Stimulated activated CD8-positive, alpha-beta memory T cell treated with anti-CD3 and anti-CD28 coated beads, Interleukin-4, amount 100 ng/mL, for 24 hours (primary cell): Measurements from ENCODE around the gene TNFSF9.
A peak's percentile ranks its signal among the peaks of the same experiment; 100 is the strongest.
"Not testable (repeated sequence)": the region's sequence is repeated elsewhere in the genome, so short reads cannot be mapped to it uniquely, and the experiment has no call there.

ENCODE experiments used
- DNase-seq: peaks from one replicate; pipeline ENCODE4 v3.0.0-alpha.2; 2020; ENCODE audit warnings: low read depth

TNFSF9 gene

DNA sequence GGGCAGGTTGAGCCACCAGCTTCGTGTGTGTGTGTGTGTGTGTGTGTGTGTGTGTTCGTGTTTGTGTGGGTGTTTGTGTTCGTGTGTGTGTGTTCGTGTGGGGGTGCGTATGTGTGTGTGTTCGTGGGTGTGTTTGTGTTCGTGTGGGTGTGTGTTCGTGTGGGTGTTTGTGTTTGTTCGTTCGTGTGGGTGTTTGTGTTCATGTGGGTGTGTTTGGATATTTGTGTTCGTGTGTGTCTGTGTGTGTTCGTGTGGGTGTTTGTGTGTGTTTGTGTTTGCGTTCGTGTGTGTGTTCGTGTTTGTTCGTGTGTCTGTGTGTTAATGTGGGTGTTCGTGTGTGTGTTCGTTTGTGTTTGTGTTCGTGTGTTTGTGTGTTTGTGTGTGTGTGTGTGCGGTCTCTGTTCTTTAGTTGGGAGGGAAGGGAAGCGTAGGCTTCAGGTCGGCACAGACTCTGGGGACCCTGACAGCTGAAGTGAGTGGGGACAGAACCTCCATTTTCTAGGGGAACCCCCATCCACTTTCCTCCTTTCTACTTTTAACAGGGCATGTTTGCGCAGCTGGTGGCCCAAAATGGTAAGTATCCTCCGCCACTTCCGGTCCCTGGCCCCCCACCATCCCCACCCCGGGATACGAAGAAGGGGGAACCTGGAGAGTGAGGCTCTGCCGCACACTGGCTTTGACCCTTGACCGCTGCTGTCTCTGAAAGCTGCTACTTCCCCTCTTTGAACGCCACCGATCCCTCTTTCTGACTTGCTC, 1.6 kb downstream of the TNFSF9 start:
- no peak for DNase-seq

DNA sequence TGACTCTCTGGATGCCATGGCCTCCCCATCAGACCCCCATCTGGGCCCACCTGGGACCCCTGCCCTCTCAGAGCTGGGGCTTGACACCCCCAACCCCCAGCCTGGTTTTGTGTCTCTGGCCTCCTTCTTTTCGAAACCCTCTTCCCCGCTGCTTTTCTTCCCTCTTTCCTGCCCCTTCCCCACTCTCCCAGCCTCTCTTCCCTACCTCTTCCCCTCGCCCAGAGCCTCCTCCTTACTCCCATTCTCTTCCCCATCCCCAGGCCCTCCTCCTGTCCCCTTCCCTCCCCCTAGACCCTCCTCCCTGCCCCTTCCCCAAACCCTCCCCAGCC, 2.1 kb downstream of the TNFSF9 start:
- no peak for DNase-seq

DNA sequence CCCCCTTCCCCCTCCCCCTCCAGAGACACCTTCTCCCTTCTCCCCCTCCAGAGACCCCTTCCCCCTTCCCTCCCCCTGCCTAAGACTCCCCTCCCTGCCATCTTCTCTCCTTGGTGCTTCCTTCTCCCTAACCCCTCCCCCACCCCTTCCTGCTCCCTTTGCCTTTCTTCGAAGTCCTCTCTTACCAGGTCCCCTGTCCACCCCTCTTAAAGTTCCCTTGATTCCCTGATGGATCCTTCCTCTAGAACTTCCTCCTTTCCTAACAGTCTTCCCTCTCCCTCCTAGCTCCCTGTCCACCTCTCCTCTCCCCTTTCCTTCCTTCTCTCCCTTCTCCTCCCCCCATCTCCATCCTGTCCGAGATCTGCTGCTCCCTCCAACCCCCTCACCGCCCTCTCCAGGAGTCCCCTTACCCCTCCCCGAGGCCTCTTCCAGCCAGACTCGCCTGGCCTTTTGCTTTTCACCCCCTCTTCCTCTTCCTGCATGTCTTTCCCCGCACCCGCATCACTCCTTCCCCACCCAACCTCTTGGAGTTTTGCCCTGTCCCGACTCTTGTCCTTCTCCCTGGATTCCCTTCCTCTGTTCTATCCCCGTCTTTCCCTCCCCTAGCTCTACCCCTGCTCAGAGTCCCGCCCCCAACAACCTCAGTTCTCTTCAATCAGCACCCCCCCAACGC, 3.1 kb downstream of the TNFSF9 start:
- no peak for DNase-seq

- no peak for DNase-seq
Observed at GRCh38 chr19:6534451-6535093, 3.7 kb downstream of the TNFSF9 start.

DNA sequence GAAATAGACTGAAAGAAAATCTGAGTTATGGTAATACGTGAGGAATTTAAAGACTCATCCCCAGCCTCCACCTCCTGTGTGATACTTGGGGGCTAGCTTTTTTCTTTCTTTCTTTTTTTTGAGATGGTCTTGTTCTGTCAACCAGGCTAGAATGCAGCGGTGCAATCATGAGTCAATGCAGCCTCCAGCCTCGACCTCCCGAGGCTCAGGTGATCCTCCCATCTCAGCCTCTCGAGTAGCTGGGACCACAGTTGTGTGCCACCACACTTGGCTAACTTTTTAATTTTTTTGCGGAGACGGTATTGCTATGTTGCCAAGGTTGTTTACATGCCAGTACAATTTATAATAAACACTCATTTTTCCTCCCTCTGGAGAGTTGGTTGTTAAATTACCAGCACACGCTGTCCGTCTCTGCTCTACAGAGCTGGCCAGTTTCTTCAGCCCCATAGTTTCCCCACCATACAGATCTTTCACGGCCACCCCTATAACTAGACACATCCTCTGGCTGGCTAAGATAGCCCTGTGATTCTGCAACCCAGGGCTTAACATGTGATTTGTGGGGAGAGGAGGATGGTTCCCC, 4.8 kb downstream of the TNFSF9 start:
- no peak for DNase-seq

- DNase-seq: no peak
Observed at GRCh38 chr19:6539514-6539913, 8.7 kb downstream of the TNFSF9 start.

DNA sequence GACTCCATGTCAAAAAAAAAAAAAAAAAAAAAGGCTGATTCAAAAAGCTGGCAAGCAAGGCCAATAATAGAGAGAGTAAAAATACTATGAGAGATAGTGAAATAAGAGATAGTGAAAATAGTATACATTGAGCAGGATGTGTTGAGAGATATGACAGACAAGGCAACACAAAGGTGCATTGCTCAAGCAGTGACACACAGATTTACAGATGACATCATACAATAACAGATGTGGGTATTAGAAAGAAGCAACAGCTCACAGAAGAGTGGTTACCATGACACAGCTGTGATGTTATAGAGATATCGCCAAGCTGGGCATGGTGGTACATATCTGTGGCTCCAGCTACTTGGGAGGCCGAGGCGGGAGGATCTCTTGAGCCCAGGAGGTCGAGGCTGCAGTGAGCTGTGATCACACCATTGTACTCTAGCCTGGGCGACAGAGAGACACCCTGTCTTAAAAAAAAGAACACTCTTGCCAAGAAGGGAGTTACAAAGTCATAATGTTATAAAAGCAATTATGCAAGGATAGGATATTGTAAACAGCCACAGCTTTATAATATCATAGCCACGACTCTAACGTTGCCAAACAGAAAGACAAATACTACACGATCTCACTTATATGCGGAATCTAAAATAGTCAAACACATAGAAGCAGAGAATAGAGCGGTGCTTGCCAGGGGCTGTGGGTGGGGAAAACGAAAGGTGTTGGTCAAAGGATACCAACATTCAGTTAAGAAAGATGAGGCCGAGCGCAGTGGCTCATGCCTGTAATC, 10.3 kb downstream of the TNFSF9 start:
- DNase-seq: no peak

DNA sequence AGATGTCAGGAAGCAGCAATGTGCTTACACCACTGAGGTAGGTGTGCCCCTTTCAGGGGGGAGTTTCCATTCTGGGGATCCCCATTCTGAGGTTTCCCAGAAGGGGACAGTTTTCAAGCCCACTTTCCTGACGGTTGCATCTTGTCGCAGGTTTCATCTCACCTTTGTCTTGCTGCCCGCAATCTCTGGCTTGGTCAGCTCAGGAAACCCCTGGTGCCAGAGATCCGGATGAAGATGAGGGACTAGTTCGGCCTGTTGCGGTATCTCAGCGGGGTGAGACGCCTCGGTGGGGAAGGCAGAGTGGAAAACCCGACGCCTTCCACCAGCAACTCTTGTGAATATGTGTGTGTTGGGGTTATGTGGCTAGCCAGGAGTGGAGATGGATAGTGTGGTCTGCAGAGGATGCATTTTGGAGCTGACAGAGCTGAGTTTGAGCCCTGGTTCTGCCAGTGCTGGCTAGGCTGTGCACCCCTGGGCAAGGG, 13.1 kb downstream of the TNFSF9 start:
- no peak for DNase-seq

- not testable (repeated sequence) for DNase-seq
Observed at GRCh38 chr19:6550679-6551078, 19.9 kb downstream of the TNFSF9 start.

GRCh38 chr19:6551091-6551490, 20.3 kb downstream of the TNFSF9 start:
- no peak for DNase-seq

DNA sequence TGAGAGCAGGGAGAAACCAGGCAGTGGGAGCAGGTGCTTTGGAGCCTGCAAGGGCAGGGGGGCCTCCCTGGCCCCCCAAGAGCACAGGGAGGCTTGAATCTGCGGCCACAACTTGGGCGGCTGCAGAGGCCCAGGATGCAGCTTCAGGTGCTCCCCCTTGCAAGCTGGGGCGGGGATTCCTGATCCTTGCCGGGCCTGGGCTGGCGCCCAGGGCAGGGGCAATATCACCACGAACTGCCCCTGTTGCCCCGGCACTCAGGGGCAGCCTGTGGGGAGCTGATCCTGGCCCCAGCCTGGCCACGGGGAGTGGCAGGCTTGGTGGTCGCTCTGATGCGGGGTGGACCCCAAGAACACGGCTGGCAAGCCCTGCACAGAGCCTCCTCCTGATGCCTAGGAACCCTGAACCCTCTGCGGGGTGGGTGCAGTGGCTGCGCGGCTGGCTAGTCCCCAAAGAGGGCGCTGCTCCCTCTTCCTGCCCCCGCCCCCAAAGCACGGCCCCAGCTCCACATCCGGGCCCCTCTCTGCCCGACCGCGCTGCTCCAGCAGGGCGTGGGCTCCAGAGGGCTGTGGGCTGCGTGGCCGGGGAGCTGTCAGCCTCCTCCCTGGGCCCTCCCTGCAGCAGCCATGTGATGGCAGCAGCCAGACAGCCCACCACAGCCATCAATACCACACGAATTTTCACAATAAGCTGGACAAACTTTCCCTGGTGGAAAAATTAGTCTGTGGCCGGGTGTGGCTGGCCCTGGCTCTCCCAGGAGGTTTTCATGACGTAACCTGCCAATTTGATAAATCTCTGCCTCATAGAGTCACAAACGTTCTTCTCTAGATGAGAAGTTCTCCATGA, 21.0 kb downstream of the TNFSF9 start:
- peak; percentile 47 for DNase-seq

DNA sequence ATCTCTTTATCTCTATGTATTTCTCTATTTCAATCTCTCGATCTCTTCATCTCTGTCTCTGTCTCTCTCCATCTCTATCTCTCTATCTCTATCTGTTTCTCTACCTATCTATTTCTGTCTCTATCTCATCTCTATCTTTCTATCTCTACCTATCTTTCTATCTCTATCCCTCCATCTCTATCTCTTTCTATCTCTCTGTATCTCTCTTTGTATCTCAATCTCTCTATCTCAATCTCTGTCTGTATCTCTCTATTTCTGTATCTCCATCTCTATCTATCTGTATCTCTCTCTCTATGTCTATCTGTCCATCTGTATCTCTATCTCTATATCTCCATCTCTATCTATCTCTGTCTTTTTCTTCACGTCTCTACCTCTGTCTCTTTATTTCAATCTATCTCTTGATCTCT, 25.2 kb downstream of the TNFSF9 start:
- DNase-seq: no peak

DNA sequence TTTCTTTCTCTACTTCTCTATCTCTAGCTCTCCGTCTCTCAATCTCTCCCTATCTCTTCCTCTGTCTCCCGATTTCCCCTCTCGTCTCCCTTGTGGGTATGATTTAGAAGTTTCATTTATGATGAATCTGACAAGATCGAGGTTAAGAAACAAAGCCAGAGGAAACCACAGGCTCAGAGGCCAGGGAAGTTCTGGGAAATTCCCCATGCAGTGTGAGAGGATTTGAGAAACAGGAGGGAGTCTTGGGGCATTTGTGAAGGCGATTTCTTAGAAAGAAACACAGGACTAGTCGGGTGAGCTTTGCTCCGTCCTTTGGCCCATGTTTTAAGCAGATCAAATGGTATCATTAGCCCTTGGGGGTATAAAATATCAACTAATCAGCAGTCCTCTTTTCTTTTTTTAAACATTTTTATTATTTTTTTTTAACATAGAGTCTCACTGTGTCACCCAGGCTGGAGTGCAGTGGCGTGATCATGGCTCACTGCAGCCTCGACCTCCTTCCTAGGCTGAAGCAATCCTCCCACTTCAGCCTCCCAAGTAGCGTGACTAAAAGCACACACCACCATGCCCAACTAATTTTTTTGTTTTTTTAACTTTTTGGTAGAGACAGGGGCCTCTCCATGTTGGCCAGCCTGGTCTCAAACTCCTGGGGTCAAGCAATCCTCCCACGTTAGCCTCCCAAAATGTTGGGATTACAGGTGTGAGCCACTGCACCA, 25.8 kb downstream of the TNFSF9 start:
- no peak for DNase-seq

GRCh38 chr19:6562437-6562836, 31.6 kb downstream of the TNFSF9 start:
- not testable (repeated sequence) for DNase-seq

GRCh38 chr19:6564393-6564792, 33.6 kb downstream of the TNFSF9 start:
- DNase-seq: no peak

- DNase-seq: not testable (repeated sequence)
Observed at GRCh38 chr19:6566727-6567126, 35.9 kb downstream of the TNFSF9 start.

GRCh38 chr19:6568010-6568526, 37.2 kb downstream of the TNFSF9 start:
- no peak for DNase-seq

GRCh38 chr19:6568816-6569215, 38.0 kb downstream of the TNFSF9 start:
- no peak for DNase-seq

DNA sequence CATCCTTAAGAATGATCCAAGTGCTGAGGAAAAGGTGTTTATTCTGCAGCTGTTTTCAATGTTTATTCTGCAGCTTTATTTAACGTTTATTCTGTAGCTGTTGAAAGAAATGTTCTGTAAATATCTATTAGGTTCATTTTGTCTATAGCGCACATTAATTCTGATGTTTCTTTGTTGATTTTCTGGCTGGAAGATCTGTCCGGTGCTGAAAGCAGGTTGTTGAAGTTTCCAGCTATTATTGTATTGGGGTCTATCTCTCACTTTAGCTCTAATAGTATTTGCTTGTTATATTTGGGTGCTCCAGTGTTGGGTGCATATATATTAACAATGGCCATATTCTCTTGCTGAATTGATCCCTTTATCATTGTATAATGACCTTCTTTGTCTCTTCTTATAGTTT, 39.9 kb downstream of the TNFSF9 start:
- DNase-seq: no peak

GRCh38 chr19:6571167-6571566, 40.3 kb downstream of the TNFSF9 start:
- DNase-seq: no peak
